HCT116 (cell line): ENCODE measurements around the gene KDM2B. TPM values are rescaled to one million over a fixed set of nuclear protein-coding genes. Genes with fewer than 3 reads are reported as not detected.

Source experiments
- ATAC-seq: fragments of 200-7000 bp; cut with Tn5 transposase; 2 replicates; pipeline ENCODE4 v1.9.1; 2020; ENCODE audit warnings: mild to moderate bottlenecking, moderate library complexity
- BruUV-seq: library from RNA; stranded (reverse); fragments of 400-500 nt; replicated peaks from 2 replicates; lab custom pipeline; 2021; lab: Mats Ljungman, UMichigan
- CTCF ChIA-PET: fragments of 300-600 bp; sonication (Branson Sonifier 250); formaldehyde crosslinking; loops from one replicate; lab custom pipeline; 2021; ENCODE audit warnings: antibody characterized with exemption; lab: Charles Lee
- POLR2A ChIA-PET: fragments of 300-600, 350-600 bp; sonication (Branson Sonifier 250); formaldehyde crosslinking; loops from one replicate; lab custom pipeline; 2021; ENCODE audit warnings: antibody characterized with exemption; lab: Charles Lee
- RAD21 ChIA-PET, 2 experiments: fragments of 300-600 bp; sonication (Branson Sonifier 250); formaldehyde crosslinking; loops; one replicate each; lab custom pipeline; 2023; ENCODE audit warnings: low total read pairs in 2 of 2; ENCODE audit not compliant: uncharacterized antibody in 2 of 2, unreplicated experiment in 2 of 2, low non-redundant PET in 1 of 2; lab: Charles Lee
- DNase-seq: peaks from one replicate; pipeline ENCODE4 v3.0.0-alpha.2; 2010; ENCODE audit warnings: low read depth, low spot score
- H2AFZ ChIP-seq: fragments of 200-600 bp; shearing (Covaris generic), sonication (generic); 2 replicates; pipeline ENCODE4 v1.6.1; 2017; ENCODE audit warnings: low read depth, mixed run types, mixed read lengths, antibody characterized with exemption, low read length; ENCODE audit not compliant: poor library complexity, severe bottlenecking
- H3K27ac ChIP-seq: 2 replicates; pipeline ENCODE4 v1.5.1; 2012; ENCODE audit warnings: low read depth, low read length
- H3K27me3 ChIP-seq: fragments of 200-600 bp; sonication (generic); 2 replicates; pipeline ENCODE4 v1.6.1; 2016; ENCODE audit warnings: mixed run types, low read length, mixed read lengths; ENCODE audit not compliant: insufficient read depth
- H3K36me3 ChIP-seq, 2 experiments: fragments of 200-500 bp in 1 of 2; fragments of 200-600 bp in 1 of 2; sonication (Bioruptor generic) in 1 of 2; sonication (generic) in 1 of 2; 2 replicates each; pipeline versions ENCODE4 v1.5.1 to v1.6.1; 2014 to 2016; ENCODE audit warnings: low read length in 2 of 2, inconsistent platforms in 1 of 2, mixed read lengths in 1 of 2, mixed run types in 1 of 2; ENCODE audit not compliant: insufficient read depth in 2 of 2, control insufficient read depth in 1 of 2
- H3K4me1 ChIP-seq, 2 experiments: fragments of 200-600 bp in 1 of 2; sonication (generic) in 1 of 2; 2 replicates each; pipeline versions ENCODE4 v1.5.1 to v1.6.1; 2012 to 2017; ENCODE audit warnings: low read length in 2 of 2, inconsistent platforms in 1 of 2, mild to moderate bottlenecking in 1 of 2, mixed read lengths in 1 of 2, mixed run types in 1 of 2, moderate library complexity in 1 of 2; ENCODE audit not compliant: insufficient read depth in 2 of 2, control insufficient read depth in 1 of 2
- H3K4me2 ChIP-seq: fragments of 200-600 bp; sonication (generic); 2 replicates; pipeline ENCODE4 v1.6.1; 2017; ENCODE audit warnings: mixed run types, low read length, mixed read lengths
- H3K4me3 ChIP-seq, 2 experiments: fragments of 200-600 bp in 1 of 2; sonication (generic) in 1 of 2; replicated peaks in 1 of 2; 2 replicates each; pipeline ENCODE4 v1.5.1; 2011 to 2016; ENCODE audit warnings: low read length in 2 of 2, control low read depth in 1 of 2, low read depth in 1 of 2, mild to moderate bottlenecking in 1 of 2, mixed read lengths in 1 of 2, mixed run types in 1 of 2
- H3K79me2 ChIP-seq: fragments of 200-600 bp; sonication (generic); 2 replicates; pipeline ENCODE4 v1.6.1; 2017; ENCODE audit warnings: mild to moderate bottlenecking, mixed run types, low read length, moderate library complexity, mixed read lengths; ENCODE audit not compliant: insufficient read depth
- H3K9ac ChIP-seq: fragments of 200-600 bp; sonication (generic); 2 replicates; pipeline ENCODE4 v1.6.1; 2016; ENCODE audit warnings: low read length, mixed read lengths
- H3K9me2 ChIP-seq: fragments of 200-600 bp; sonication (generic), shearing (Covaris generic); 2 replicates; pipeline ENCODE4 v1.6.1; 2017; ENCODE audit warnings: mixed run types, mild to moderate bottlenecking, moderate library complexity; ENCODE audit not compliant: insufficient read depth
- H3K9me3 ChIP-seq, 2 experiments: fragments of 200-500 bp in 1 of 2; fragments of 200-600 bp in 1 of 2; sonication (Bioruptor generic) in 1 of 2; sonication (generic) in 1 of 2; 2 replicates each; pipeline ENCODE4 v1.6.1; 2014 to 2017; ENCODE audit warnings: low read length in 2 of 2, mixed read lengths in 2 of 2, inconsistent platforms in 1 of 2, low read depth in 1 of 2, mild to moderate bottlenecking in 1 of 2, mixed run types in 1 of 2, moderate library complexity in 1 of 2; ENCODE audit not compliant: control insufficient read depth in 1 of 2, insufficient read depth in 1 of 2
- H4K20me1 ChIP-seq: fragments of 200-600 bp; sonication (generic), shearing (Covaris generic); 2 replicates; pipeline ENCODE4 v1.6.1; 2017; ENCODE audit warnings: mixed run types, mild to moderate bottlenecking, moderate library complexity; ENCODE audit not compliant: insufficient read depth
- CEBPB ChIP-seq: IDR thresholded peaks from 2 replicates; pipeline ENCODE4 v1.6.1; 2012; ENCODE audit warnings: low read depth
- EGR1 ChIP-seq: IDR thresholded peaks from 2 replicates; pipeline ENCODE4 v1.6.1; 2012; ENCODE audit warnings: low read depth
- ELF1 ChIP-seq: IDR thresholded peaks from 2 replicates; pipeline ENCODE4 v1.6.1; 2012; ENCODE audit warnings: low read depth, borderline replicate concordance
- EZH2 ChIP-seq: fragments of 200-600 bp; sonication (generic); IDR thresholded peaks from 2 replicates; pipeline ENCODE4 v1.6.1; 2017; ENCODE audit warnings: antibody characterized with exemption, mixed run types
- EZH2phosphoT487 ChIP-seq: fragments of 200-600 bp; IDR thresholded peaks from 2 replicates; pipeline ENCODE4 v1.6.1; 2018; ENCODE audit warnings: antibody characterized with exemption, borderline replicate concordance
- FOSL1 ChIP-seq: IDR thresholded peaks from 2 replicates; pipeline ENCODE4 v1.6.1; 2012; ENCODE audit warnings: low read depth
- POLR2A ChIP-seq: IDR thresholded peaks from 2 replicates; pipeline ENCODE4 v1.7.0; 2011; ENCODE audit warnings: borderline replicate concordance; ENCODE audit not compliant: insufficient read depth, insufficient read length; ENCODE audit errors: extremely low read depth
- POLR2AphosphoS5 ChIP-seq: IDR thresholded peaks from 2 replicates; pipeline ENCODE4 v1.6.1; 2011; ENCODE audit warnings: mild to moderate bottlenecking, low read depth, low read length, moderate library complexity
- RAD21 ChIP-seq: IDR thresholded peaks from 2 replicates; pipeline ENCODE4 v1.6.1; 2012; ENCODE audit warnings: low read depth, mild to moderate bottlenecking
- SIN3A ChIP-seq: IDR thresholded peaks from 2 replicates; pipeline ENCODE4 v1.6.1; 2012; ENCODE audit warnings: low read depth
- SP1 ChIP-seq: IDR thresholded peaks from 2 replicates; pipeline ENCODE4 v1.6.1; 2012; ENCODE audit warnings: low read depth
- SRF ChIP-seq: IDR thresholded peaks from 2 replicates; pipeline ENCODE4 v1.6.1; 2012; ENCODE audit warnings: low read depth
- TCF7L2 ChIP-seq: IDR thresholded peaks from 2 replicates; pipeline ENCODE4 v1.7.0; 2011; ENCODE audit warnings: borderline replicate concordance, inconsistent platforms; ENCODE audit not compliant: insufficient read depth, insufficient read length; ENCODE audit errors: extremely low read depth
- YY1 ChIP-seq: IDR thresholded peaks from 2 replicates; pipeline ENCODE4 v1.6.1; 2011; ENCODE audit warnings: low read length, low read depth, moderate library complexity, mild to moderate bottlenecking; ENCODE audit not compliant: insufficient replicate concordance; ENCODE audit errors: extremely low read depth
- ZFX ChIP-seq: fragments of 450-650 bp; IDR thresholded peaks from 2 replicates; pipeline ENCODE4 v1.6.1; 2017
- ZNF274 ChIP-seq: fragments of 200-500 bp; sonication (Bioruptor generic); IDR thresholded peaks from 2 replicates; pipeline ENCODE4 v1.6.1; 2014; ENCODE audit warnings: mild to moderate bottlenecking, low read depth, low read length, inconsistent platforms
- intact Hi-C: fragments of 100-400 bp; cut with micrococcal nuclease; formaldehyde crosslinking; loops from 2 replicates; pipeline ENCODE4 v1.10.0; 2022
- total RNA-seq: library from RNA; stranded (reverse); gene quantifications from one replicate; pipeline ENCODE4 v1.2.1, GENCODE V29; 2021; ENCODE audit not compliant: unreplicated experiment
- TF ChIP-seq, protein P1 (sequence below): IDR thresholded peaks from 2 replicates; pipeline ENCODE4 v1.6.1; 2011; ENCODE audit warnings: mild to moderate bottlenecking, low read length, moderate library complexity; ENCODE audit not compliant: insufficient replicate concordance; ENCODE audit errors: extremely low read depth
- TF ChIP-seq, protein P2 (sequence below): IDR thresholded peaks from 2 replicates; pipeline ENCODE4 v1.6.1; 2012
- TF ChIP-seq, protein P3 (sequence below), 3 experiments: fragments of 200-600 bp in 1 of 3; sonication (generic) in 1 of 3; IDR thresholded peaks in 2 of 3; conservative IDR thresholded peaks in 1 of 3; 2 replicates each; pipeline ENCODE4 v1.5.1; 2012 to 2017; ENCODE audit warnings: low read depth in 2 of 3, low read length in 2 of 3, antibody characterized with exemption in 1 of 3, borderline replicate concordance in 1 of 3, control low read depth in 1 of 3, mild to moderate bottlenecking in 1 of 3, mixed read lengths in 1 of 3, mixed run types in 1 of 3, moderate library complexity in 1 of 3; ENCODE audit not compliant: insufficient read depth in 1 of 3
- TF ChIP-seq, protein P4 (sequence below): IDR thresholded peaks from 2 replicates; pipeline ENCODE4 v1.6.1; 2012

Gene KDM2B
- total RNA-seq, 1 experiment from 2014 or later, result 36.7 TPM

DNA sequence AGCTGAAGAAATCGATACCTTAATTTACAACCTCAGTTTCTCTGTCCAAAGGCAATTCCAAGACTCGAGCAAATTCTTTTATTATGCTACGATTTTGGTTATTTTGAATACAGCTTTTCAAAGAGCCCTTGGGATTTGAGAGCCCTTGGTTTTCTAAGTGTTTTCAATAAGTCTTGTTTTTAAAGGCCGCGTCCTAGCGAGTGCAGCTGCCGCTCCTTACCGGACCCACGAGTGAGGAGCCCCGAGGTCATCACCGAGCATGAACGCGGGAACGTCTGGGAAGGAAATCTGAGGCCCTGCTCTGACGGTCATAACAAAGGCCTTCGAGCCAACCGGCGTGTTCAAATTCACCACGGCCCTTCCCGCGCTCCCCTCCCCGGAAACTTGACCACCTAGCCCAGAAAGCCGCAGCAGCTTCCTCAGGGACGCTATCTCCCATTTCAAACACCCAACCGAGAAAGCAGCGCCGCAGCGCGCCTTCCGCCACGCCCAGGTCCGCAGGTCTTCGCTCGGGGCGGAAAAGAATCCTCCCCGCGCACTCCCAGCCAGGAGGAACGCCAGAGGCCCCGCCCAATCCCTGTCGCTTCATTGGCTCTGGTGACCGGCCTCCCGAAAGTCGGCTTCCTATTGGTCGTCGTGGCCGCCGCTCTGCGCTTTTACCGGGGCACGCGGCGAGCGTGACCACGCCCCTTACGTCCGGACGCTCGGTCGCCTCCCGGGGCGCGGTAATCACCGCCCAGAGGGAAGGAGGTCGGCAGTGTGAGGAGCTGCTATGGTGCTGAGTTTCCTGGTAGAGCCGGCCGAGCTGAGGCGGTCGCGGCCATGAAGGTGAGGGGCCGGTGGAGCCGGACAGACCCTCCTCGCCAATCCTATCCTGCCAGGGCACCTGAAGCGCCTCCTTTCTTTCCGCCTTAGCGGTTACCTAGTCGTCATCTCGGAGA lies 181.2 kb downstream of the KDM2B start, which contains the start of gene RNF34:
Gene RNF34 (plus strand): TSS at position 728 of the 941 bp plus-strand sequence. CDS start 95 bp downstream, at position 823.
- H2AFZ ChIP-seq, result no peak within 1 kb of the TSS
- intact Hi-C loops, result no loop called here
- H3K9ac ChIP-seq, result peak within 1 kb of the TSS; percentile 87
- TF ChIP-seq, protein P1, sequence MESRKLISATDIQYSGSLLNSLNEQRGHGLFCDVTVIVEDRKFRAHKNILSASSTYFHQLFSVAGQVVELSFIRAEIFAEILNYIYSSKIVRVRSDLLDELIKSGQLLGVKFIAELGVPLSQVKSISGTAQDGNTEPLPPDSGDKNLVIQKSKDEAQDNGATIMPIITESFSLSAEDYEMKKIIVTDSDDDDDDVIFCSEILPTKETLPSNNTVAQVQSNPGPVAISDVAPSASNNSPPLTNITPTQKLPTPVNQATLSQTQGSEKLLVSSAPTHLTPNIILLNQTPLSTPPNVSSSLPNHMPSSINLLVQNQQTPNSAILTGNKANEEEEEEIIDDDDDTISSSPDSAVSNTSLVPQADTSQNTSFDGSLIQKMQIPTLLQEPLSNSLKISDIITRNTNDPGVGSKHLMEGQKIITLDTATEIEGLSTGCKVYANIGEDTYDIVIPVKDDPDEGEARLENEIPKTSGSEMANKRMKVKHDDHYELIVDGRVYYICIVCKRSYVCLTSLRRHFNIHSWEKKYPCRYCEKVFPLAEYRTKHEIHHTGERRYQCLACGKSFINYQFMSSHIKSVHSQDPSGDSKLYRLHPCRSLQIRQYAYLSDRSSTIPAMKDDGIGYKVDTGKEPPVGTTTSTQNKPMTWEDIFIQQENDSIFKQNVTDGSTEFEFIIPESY, result no peak
- TF ChIP-seq SIN3A (peak; percentile 92), YY1 (peak; percentile 76), POLR2AphosphoS5 (peak; percentile 99), ZNF274 (no peak), RAD21 (no peak), EZH2phosphoT487 (no peak), TCF7L2 (peak; percentile 79), EZH2 (no peak), ZFX (no peak; the same call in 1 of the 2 replicates), FOSL1 (no peak), EGR1 (no peak), CEBPB (no peak), POLR2A (peak; percentile 96), ELF1 (peak; percentile 44; the same call in 1 of the 2 replicates), SP1 (peak; percentile 98), SRF (no peak)
- TF ChIP-seq, protein P2, sequence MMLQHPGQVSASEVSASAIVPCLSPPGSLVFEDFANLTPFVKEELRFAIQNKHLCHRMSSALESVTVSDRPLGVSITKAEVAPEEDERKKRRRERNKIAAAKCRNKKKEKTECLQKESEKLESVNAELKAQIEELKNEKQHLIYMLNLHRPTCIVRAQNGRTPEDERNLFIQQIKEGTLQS, result no peak
- TF ChIP-seq, protein P3, sequence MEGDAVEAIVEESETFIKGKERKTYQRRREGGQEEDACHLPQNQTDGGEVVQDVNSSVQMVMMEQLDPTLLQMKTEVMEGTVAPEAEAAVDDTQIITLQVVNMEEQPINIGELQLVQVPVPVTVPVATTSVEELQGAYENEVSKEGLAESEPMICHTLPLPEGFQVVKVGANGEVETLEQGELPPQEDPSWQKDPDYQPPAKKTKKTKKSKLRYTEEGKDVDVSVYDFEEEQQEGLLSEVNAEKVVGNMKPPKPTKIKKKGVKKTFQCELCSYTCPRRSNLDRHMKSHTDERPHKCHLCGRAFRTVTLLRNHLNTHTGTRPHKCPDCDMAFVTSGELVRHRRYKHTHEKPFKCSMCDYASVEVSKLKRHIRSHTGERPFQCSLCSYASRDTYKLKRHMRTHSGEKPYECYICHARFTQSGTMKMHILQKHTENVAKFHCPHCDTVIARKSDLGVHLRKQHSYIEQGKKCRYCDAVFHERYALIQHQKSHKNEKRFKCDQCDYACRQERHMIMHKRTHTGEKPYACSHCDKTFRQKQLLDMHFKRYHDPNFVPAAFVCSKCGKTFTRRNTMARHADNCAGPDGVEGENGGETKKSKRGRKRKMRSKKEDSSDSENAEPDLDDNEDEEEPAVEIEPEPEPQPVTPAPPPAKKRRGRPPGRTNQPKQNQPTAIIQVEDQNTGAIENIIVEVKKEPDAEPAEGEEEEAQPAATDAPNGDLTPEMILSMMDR (IDR thresholded peaks at IDR 0.05 in 2 of 3, conservative IDR thresholded peaks at IDR 0.05 in 1 of 3; ENCODE audit: borderline replicate concordance in 1 of 3, insufficient read depth in 1 of 3, low read depth in 2 of 3, low read length in 2 of 3), result no peak
- TF ChIP-seq, protein P4, sequence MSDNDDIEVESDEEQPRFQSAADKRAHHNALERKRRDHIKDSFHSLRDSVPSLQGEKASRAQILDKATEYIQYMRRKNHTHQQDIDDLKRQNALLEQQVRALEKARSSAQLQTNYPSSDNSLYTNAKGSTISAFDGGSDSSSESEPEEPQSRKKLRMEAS, result peak; percentile 70

More for the DNA sequence above, 181.2 kb downstream of the KDM2B start, which contains the start of gene RNF34:
- Histone ChIP-seq H3K4me3 (peak within 1 kb of the TSS; percentile 77 to 88), H4K20me1 (no peaks in the 10 kb centered on the region), H3K4me2 (peak within 1 kb of the TSS; percentile 88), H3K9me3 (no peaks in the 10 kb centered on the region), H3K27me3 (no peaks in the 10 kb centered on the region), H3K9me2 (no peaks in the 10 kb centered on the region), H3K36me3 (peaks cover 2 to 5% of the 10 kb centered on the region in 2 experiments; a peak in 1 of 4 replicates), H3K27ac (peak within 1 kb of the TSS; percentile 93), H3K4me1 (peaks cover 10 to 20% of the 10 kb centered on the region in 2 experiments), H3K79me2 (peaks cover 49% of the 10 kb centered on the region)
- TSS peak; percentile 94 for BruUV-seq
- CTCF ChIA-PET, result interaction anchor here (0.5 kb wide), 1 partner anchor 731 kb away, joined by 3 read pairs; no protein-coding TSS in a partner anchor
- DNase-seq, result peak; percentile 97
- RAD21 ChIA-PET, result interaction anchor here in 1 of 2 experiments (0.6 to 1.2 kb wide), 2 partner anchors 8 to 387 kb away, joined by 3 read pairs; no protein-coding TSS in a partner anchor
- POLR2A ChIA-PET, result interaction anchor here (1.0 to 1.7 kb wide), 4 partner anchors 14 to 49 kb away, joined by 3 to 4 read pairs (median 4); no protein-coding TSS in a partner anchor
- ATAC-seq, result peak; percentile 94
